ENCODE measurements around the gene PRSS57. TPM values are rescaled to one million over a fixed set of nuclear protein-coding genes. Genes with fewer than 3 reads are reported as not detected.
A peak's percentile ranks its signal among the peaks of the same experiment; 100 is the strongest.
"Not testable (repeated sequence)": the region's sequence is repeated elsewhere in the genome, so short reads cannot be mapped to it uniquely, and the experiment has no call there.

PRSS57 gene
- total and polyA plus RNA-seq, 2 donors (not counting 1 experiment from before 2014, with no cell fraction given): not detected

DNA sequence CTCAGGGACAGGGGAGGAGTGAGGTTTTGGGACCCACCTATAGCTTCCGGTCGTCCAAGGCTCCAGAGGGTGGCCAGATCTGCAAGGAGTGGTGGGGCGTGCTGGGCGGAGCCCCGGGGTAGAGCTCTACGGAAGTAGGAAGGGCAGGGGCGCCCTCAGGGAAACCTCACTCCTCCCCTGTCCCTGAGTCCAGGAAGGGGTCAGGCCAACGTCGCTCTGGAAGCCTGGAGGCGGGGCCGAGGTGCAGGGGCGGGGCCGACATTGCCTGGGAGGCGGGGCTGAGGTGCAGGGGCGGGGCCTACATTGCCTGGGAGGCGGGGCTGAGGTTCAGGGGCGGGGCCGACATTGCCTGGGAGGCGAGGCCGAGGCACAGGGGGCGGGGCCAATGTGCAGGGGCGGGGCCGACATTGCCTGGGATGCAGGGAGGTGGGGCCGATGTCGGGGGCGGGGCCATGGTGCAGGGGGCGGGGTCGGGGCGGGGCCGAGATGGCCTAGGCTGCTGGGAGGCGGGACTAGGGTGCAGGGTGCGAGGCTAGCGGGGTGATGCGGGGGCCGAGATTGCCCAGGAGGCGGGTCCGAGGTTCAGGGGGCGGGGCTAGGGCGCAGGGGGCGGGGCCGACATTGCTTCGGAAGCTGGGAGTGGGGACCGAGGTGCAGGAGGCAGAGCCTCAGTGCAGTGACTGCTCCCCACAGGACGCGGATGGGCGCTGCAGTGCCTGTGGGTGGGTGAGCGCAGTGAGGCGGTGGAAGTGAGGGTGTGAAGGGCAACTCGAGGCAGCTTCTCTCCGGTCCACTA lies 8.6 kb upstream of the PRSS57 start:
- Histone ChIP-seq H3K4me1 (ENCODE audit: control insufficient read depth in 2 of 2, insufficient read depth in 2 of 2, low read length in 2 of 2) (peaks cover 10% of the 10 kb centered on the region in 2 donors), H3K27me3 (replicated peaks in 1 of 4; ENCODE audit: control extremely low read depth in 1 of 4, control insufficient read depth in 3 of 4, insufficient read depth in 4 of 4, low read length in 3 of 4) (peaks cover 0 to 37% (median 6%) of the 10 kb centered on the region in 4 experiments), H3K36me3 (replicated peaks in 1 of 2; ENCODE audit: control extremely low read depth in 1 of 2, control insufficient read depth in 1 of 2, extremely low read depth in 1 of 2, insufficient read depth in 2 of 2, low read length in 1 of 2) (no peaks in the 10 kb centered on the region), H4K20me1 (ENCODE audit: control insufficient read depth, insufficient read depth, low read length, poor library complexity, severe bottlenecking) (no peaks in the 10 kb centered on the region), H3K9ac (ENCODE audit: low read length) (no peak overlapping the region), H3K4me3 (ENCODE audit: control extremely low read depth in 1 of 5, extremely low read depth in 1 of 5, insufficient read depth in 1 of 5, low read depth in 2 of 5, low read length in 4 of 5) (no peak overlapping the region), H3K79me2 (ENCODE audit: control insufficient read depth, insufficient read depth, low read length) (no peaks in the 10 kb centered on the region), H3K27ac (ENCODE audit: low read length in 2 of 2) (no peak overlapping the region), H3K4me2 (replicated peaks; ENCODE audit: low read depth, low read length, poor library complexity, severe bottlenecking) (peak overlapping the region; percentile 42), H2AFZ (ENCODE audit: insufficient read depth, low read depth, low read length, poor library complexity, severe bottlenecking) (no peak overlapping the region), H3K9me3 (ENCODE audit: control extremely low read depth in 1 of 3, control insufficient read depth in 2 of 3, insufficient read depth in 1 of 3, low read length in 2 of 3) (peaks cover 0 to 39% (median 2%) of the 10 kb centered on the region in 3 donors)
- TF ChIP-seq, protein P1, sequence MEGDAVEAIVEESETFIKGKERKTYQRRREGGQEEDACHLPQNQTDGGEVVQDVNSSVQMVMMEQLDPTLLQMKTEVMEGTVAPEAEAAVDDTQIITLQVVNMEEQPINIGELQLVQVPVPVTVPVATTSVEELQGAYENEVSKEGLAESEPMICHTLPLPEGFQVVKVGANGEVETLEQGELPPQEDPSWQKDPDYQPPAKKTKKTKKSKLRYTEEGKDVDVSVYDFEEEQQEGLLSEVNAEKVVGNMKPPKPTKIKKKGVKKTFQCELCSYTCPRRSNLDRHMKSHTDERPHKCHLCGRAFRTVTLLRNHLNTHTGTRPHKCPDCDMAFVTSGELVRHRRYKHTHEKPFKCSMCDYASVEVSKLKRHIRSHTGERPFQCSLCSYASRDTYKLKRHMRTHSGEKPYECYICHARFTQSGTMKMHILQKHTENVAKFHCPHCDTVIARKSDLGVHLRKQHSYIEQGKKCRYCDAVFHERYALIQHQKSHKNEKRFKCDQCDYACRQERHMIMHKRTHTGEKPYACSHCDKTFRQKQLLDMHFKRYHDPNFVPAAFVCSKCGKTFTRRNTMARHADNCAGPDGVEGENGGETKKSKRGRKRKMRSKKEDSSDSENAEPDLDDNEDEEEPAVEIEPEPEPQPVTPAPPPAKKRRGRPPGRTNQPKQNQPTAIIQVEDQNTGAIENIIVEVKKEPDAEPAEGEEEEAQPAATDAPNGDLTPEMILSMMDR (IDR thresholded peaks at IDR 0.05): no peak
- no peak for TF ChIP-seq EZH2 (IDR thresholded peaks at IDR 0.05; ENCODE audit: borderline replicate concordance, insufficient read depth, low read depth, low read length, poor library complexity, severe bottlenecking)
- POLR2A ChIA-PET: no interaction called here
- peak; percentile 74 for ATAC-seq (ENCODE audit: low read depth)
- CTCF ChIA-PET: interaction anchor here (1.6 kb wide), 1 partner anchor 30 kb away, joined by 4 read pairs; no protein-coding TSS in a partner anchor
- peaks cover 1% of the 10 kb centered on the region for H3K9me3 Mint-ChIP-seq (ENCODE audit: insufficient read depth)
- peak; percentile 60 for DNase-seq
- H3K27ac Mint-ChIP-seq: no peak overlapping the region
- no peak overlapping the region for H3K4me3 Mint-ChIP-seq
- WGBS (ENCODE audit: insufficient coverage): 4% methylated on average over 32 of the region's 50 CpGs
- peaks cover 12% of the 10 kb centered on the region for H3K4me1 Mint-ChIP-seq
- peaks cover 22% of the 10 kb centered on the region for H3K27me3 Mint-ChIP-seq
- intact Hi-C loops (cut with micrococcal nuclease): no loop called here

DNA sequence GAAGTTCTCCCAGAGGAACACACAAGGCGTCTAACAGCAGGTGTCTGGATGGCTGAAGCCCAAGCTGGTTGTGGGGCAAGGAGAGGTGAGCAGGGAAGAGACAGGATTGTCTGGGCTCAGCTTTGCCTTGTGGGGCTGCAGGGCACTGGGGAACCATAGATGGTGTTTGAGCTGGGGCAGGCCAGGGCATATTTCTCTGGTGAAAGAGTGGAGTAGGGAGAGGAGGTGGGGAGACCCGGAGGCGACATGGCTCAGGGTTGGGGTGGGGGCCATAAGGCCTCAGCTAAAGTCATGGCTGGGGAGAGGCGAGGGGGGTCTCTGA lies 8.0 kb upstream of the PRSS57 start:
- peaks cover 22% of the 10 kb centered on the region for H3K27me3 Mint-ChIP-seq
- WGBS (ENCODE audit: insufficient coverage): 8% methylated on average over 4 of the region's 4 CpGs
- Histone ChIP-seq H3K36me3 (replicated peaks in 1 of 2; ENCODE audit: control extremely low read depth in 1 of 2, control insufficient read depth in 1 of 2, extremely low read depth in 1 of 2, insufficient read depth in 2 of 2, low read length in 1 of 2) (no peaks in the 10 kb centered on the region), H4K20me1 (ENCODE audit: control insufficient read depth, insufficient read depth, low read length, poor library complexity, severe bottlenecking) (no peaks in the 10 kb centered on the region), H3K79me2 (ENCODE audit: control insufficient read depth, insufficient read depth, low read length) (no peaks in the 10 kb centered on the region), H3K4me3 (ENCODE audit: control extremely low read depth in 1 of 5, extremely low read depth in 1 of 5, insufficient read depth in 1 of 5, low read depth in 2 of 5, low read length in 4 of 5) (no peak overlapping the region), H3K4me1 (ENCODE audit: control insufficient read depth in 2 of 2, insufficient read depth in 2 of 2, low read length in 2 of 2) (peaks cover 10% of the 10 kb centered on the region in 2 donors), H3K27ac (ENCODE audit: low read length in 2 of 2) (no peak overlapping the region), H3K9ac (ENCODE audit: low read length) (no peak overlapping the region), H3K9me3 (ENCODE audit: control extremely low read depth in 1 of 3, control insufficient read depth in 2 of 3, insufficient read depth in 1 of 3, low read length in 2 of 3) (peaks cover 0 to 37% (median 2%) of the 10 kb centered on the region in 3 donors), H3K4me2 (replicated peaks; ENCODE audit: low read depth, low read length, poor library complexity, severe bottlenecking) (peak overlapping the region; percentile 42), H3K27me3 (replicated peaks in 1 of 4; ENCODE audit: control extremely low read depth in 1 of 4, control insufficient read depth in 3 of 4, insufficient read depth in 4 of 4, low read length in 3 of 4) (peaks cover 0 to 35% (median 5%) of the 10 kb centered on the region in 4 experiments), H2AFZ (ENCODE audit: insufficient read depth, low read depth, low read length, poor library complexity, severe bottlenecking) (no peak overlapping the region)
- POLR2A ChIA-PET: no interaction called here
- intact Hi-C loops (cut with micrococcal nuclease): no loop called here
- no peak overlapping the region for H3K27ac Mint-ChIP-seq
- H3K4me3 Mint-ChIP-seq: peak overlapping the region; percentile 47
- ATAC-seq (ENCODE audit: low read depth) (peak; percentile 23), DNase-seq (no peak)
- peaks cover 1% of the 10 kb centered on the region for H3K9me3 Mint-ChIP-seq (ENCODE audit: insufficient read depth)
- CTCF ChIA-PET: interaction anchor here (1.6 kb wide), 1 partner anchor 31 kb away, joined by 4 read pairs; no protein-coding TSS in a partner anchor
- TF ChIP-seq, protein P1 (IDR thresholded peaks at IDR 0.05): no peak
- H3K4me1 Mint-ChIP-seq: peaks cover 12% of the 10 kb centered on the region

DNA sequence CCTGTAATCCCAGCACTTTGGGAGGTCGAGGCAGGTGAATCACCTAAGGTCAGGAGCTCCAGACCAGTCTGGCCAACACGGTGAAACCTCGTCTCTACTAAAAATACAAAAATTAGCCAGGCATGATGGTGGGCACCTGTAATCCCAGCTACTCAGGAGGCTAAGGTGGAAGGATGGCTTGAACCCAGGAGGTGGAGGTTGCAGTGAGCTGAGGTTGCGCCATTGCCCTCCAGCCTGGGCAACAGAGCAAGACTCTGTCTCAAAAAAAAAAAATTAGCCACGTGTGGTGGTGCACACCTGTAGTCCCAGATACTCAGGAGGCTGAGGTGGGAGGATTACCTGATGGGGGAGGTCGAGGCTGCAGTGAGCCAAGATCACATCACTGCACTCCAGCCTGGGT lies 7.6 kb upstream of the PRSS57 start:
- intact Hi-C loops (cut with micrococcal nuclease); H2AFZ ChIP-seq (ENCODE audit: insufficient read depth, low read depth, low read length, poor library complexity, severe bottlenecking); DNase-seq; POLR2A ChIA-PET; CTCF ChIA-PET; H3K36me3 ChIP-seq (replicated peaks in 1 of 2; ENCODE audit: control extremely low read depth in 1 of 2, control insufficient read depth in 1 of 2, extremely low read depth in 1 of 2, insufficient read depth in 2 of 2, low read length in 1 of 2); H3K27ac ChIP-seq (ENCODE audit: low read length in 2 of 2); H3K27ac Mint-ChIP-seq; H3K4me1 ChIP-seq (ENCODE audit: control insufficient read depth in 2 of 2, insufficient read depth in 2 of 2, low read length in 2 of 2); H3K9me3 Mint-ChIP-seq (ENCODE audit: insufficient read depth); H3K79me2 ChIP-seq (ENCODE audit: control insufficient read depth, insufficient read depth, low read length); H3K9ac ChIP-seq (ENCODE audit: low read length); H3K4me3 Mint-ChIP-seq; ATAC-seq (ENCODE audit: low read depth); H3K4me2 ChIP-seq (replicated peaks; ENCODE audit: low read depth, low read length, poor library complexity, severe bottlenecking); H3K4me3 ChIP-seq (ENCODE audit: control extremely low read depth in 1 of 5, extremely low read depth in 1 of 5, insufficient read depth in 1 of 5, low read depth in 2 of 5, low read length in 4 of 5); H4K20me1 ChIP-seq (ENCODE audit: control insufficient read depth, insufficient read depth, low read length, poor library complexity, severe bottlenecking): not testable (repeated sequence)
- Mint-ChIP-seq H3K4me1 (peaks cover 12% of the 10 kb centered on the region), H3K27me3 (peaks cover 18% of the 10 kb centered on the region)
- peaks cover 0 to 33% (median 2%) of the 10 kb centered on the region in 3 donors for H3K9me3 ChIP-seq (ENCODE audit: control extremely low read depth in 1 of 3, control insufficient read depth in 2 of 3, insufficient read depth in 1 of 3, low read length in 2 of 3)
- WGBS (ENCODE audit: insufficient coverage): 61% methylated on average over 4 of the region's 6 CpGs
- peaks cover 0 to 35% (median 4%) of the 10 kb centered on the region in 4 experiments for H3K27me3 ChIP-seq (replicated peaks in 1 of 4; ENCODE audit: control extremely low read depth in 1 of 4, control insufficient read depth in 3 of 4, insufficient read depth in 4 of 4, low read length in 3 of 4)

Measured in B cell (primary cell).